ENCODE data around the gene APOLD1. TPM values are rescaled to one million over a fixed set of nuclear protein-coding genes. Genes with fewer than 3 reads are reported as not detected.
A peak's percentile ranks its signal among the peaks of the same experiment; 100 is the strongest.
"Not testable (repeated sequence)": the region's sequence is repeated elsewhere in the genome, so short reads cannot be mapped to it uniquely, and the experiment has no call there.

APOLD1 gene
- total and polyA plus RNA-seq, 4 donors: 1.4 to 5.1 (median 2.6) TPM

DNA sequence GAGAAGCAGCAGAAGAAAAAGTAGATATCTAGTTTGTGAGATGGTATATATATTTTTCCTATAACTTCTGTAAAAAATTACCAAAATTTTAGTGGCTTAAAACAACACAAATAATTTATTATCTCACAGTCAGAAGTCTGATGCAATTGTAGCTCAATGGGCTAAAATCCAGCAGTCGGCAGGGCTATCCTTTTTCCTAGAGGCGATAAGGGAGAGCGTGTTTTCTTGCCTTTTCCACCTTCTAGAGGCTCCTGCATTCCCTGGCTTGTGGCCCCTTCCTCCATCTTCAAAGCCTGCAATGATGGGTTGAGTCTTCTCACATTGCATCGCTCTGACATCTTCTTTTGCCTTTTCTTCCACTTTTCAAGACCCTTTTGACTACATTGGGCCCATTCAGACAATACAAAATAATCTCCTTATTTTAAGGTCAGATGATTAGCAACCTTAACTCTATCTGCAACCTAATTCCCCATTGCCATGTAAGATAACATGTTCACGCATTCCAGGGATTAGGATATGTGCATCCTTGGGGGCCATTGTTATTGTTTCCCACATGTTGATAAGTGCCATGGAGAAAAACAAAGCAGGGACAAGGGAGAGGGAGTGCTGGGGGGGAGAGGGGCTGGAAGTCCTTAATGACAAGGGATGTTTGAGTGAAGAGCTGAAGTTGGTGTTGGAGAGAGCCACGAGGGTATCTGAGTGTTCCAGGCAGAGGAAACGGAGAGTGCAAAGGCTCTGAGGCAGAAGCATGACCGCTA, 13.9 kb downstream of the APOLD1 start (continued):
- TF ChIP-seq, protein P1, sequence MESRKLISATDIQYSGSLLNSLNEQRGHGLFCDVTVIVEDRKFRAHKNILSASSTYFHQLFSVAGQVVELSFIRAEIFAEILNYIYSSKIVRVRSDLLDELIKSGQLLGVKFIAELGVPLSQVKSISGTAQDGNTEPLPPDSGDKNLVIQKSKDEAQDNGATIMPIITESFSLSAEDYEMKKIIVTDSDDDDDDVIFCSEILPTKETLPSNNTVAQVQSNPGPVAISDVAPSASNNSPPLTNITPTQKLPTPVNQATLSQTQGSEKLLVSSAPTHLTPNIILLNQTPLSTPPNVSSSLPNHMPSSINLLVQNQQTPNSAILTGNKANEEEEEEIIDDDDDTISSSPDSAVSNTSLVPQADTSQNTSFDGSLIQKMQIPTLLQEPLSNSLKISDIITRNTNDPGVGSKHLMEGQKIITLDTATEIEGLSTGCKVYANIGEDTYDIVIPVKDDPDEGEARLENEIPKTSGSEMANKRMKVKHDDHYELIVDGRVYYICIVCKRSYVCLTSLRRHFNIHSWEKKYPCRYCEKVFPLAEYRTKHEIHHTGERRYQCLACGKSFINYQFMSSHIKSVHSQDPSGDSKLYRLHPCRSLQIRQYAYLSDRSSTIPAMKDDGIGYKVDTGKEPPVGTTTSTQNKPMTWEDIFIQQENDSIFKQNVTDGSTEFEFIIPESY (IDR thresholded peaks at IDR 0.05): no peak
- TF ChIP-seq, protein P2, sequence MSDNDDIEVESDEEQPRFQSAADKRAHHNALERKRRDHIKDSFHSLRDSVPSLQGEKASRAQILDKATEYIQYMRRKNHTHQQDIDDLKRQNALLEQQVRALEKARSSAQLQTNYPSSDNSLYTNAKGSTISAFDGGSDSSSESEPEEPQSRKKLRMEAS (IDR thresholded peaks at IDR 0.05): no peak
- TF ChIP-seq TAF1 (conservative IDR thresholded peaks at IDR 0.05): no peak
- TF ChIP-seq YY1 (IDR thresholded peaks at IDR 0.05): no peak
- no peak for TF ChIP-seq RXRA (IDR thresholded peaks at IDR 0.05)
- no peak for TF ChIP-seq FOXA1 (IDR thresholded peaks at IDR 0.05)
- TF ChIP-seq NR2F2 (IDR thresholded peaks at IDR 0.05): no peak

DNA sequence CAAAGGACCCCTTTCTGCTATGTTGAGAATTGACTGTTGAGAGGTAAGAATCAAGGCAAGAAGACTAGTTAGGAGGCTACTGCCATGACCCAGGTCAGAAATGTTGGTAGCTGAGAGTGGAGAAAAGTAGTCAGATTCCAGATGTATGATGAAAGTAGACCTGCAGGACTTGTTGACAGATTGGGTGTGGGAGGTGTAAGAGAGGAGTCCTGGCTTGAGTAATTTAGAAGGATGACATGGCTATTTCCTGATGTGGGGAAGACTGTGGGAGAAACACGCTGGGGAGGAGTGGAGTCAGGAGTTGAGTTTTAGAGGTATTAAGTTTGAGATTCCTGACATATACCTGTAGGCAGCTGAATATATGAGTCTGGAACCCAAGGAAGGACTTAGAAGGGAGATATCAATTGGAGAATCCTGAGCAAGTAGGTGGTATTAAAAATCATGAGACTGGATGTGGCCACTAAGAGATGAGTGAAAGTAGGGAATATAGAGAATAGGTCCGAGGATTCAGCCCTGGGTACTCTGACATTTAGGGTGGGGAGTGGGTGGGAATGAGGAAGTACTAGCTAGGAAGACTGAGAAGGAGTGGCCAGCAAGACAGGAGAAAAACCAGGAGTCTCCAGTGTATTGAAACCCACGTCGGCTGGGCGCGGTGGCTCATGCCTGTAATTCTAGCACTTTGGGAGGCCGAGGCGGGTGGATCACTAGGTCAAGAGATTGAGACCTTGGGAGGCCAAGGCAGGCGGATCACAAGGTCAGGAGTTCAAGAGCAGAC, 15.1 kb downstream of the APOLD1 start:
- H3K36me3 ChIP-seq (ENCODE audit: control insufficient read depth in 4 of 4, insufficient read depth in 3 of 4, low read depth in 1 of 4, low read length in 3 of 4): no peaks in the 10 kb centered on the region
- H3K9me3 ChIP-seq (ENCODE audit: control insufficient read depth in 4 of 4, low read length in 3 of 4): no peaks in the 10 kb centered on the region
- H3K27me3 ChIP-seq (ENCODE audit: control insufficient read depth in 4 of 4, insufficient read depth in 4 of 4, low read length in 3 of 4): no peaks in the 10 kb centered on the region
- no peak overlapping the region for H3K4me3 ChIP-seq (ENCODE audit: low read depth in 1 of 3, low read length in 3 of 3)
- 78% methylated on average over 9 of the region's 9 CpGs for WGBS
- no peaks in the 10 kb centered on the region for H3K4me1 ChIP-seq (ENCODE audit: control insufficient read depth in 4 of 4, insufficient read depth in 4 of 4, low read length in 3 of 4)
- no peak overlapping the region for H3K9ac ChIP-seq (ENCODE audit: low read depth in 1 of 2, low read length in 2 of 2)
- H3K27ac ChIP-seq (ENCODE audit: low read depth in 1 of 2, low read length in 2 of 2): no peak overlapping the region
- no peak for TF ChIP-seq RAD21 (IDR thresholded peaks at IDR 0.05)
- no peak for DNase-seq (ENCODE audit: low spot score)

DNA sequence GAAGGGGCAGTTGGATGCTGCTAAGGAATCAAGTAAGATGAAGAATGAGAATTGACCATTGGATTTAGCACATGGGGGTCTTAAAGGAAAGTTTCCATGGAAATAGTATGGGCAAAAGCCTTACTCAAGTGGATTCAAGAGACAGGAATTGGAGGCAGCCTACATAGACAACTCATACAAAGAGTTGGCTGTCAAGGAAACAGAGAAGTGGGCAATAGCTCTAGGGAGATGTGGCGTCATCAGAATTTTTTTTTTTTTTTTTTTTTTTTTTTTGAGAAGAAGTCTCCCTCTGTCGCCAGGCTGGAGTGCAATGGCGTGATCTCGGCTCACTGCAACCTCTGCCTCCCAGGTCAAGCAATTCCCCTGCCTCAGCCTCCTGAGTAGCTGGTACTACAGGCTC, 16.2 kb downstream of the APOLD1 start:
- H3K9me3 ChIP-seq (ENCODE audit: control insufficient read depth in 4 of 4, low read length in 3 of 4); H3K4me3 ChIP-seq (ENCODE audit: low read depth in 1 of 3, low read length in 3 of 3); H3K9ac ChIP-seq (ENCODE audit: low read depth in 1 of 2, low read length in 2 of 2); H3K4me1 ChIP-seq (ENCODE audit: control insufficient read depth in 4 of 4, insufficient read depth in 4 of 4, low read length in 3 of 4); DNase-seq (ENCODE audit: low spot score); H3K27me3 ChIP-seq (ENCODE audit: control insufficient read depth in 4 of 4, insufficient read depth in 4 of 4, low read length in 3 of 4); H3K27ac ChIP-seq (ENCODE audit: low read depth in 1 of 2, low read length in 2 of 2); H3K36me3 ChIP-seq (ENCODE audit: control insufficient read depth in 4 of 4, insufficient read depth in 3 of 4, low read depth in 1 of 4, low read length in 3 of 4): not testable (repeated sequence)
- 82% methylated on average over 4 of the region's 4 CpGs for WGBS

DNA sequence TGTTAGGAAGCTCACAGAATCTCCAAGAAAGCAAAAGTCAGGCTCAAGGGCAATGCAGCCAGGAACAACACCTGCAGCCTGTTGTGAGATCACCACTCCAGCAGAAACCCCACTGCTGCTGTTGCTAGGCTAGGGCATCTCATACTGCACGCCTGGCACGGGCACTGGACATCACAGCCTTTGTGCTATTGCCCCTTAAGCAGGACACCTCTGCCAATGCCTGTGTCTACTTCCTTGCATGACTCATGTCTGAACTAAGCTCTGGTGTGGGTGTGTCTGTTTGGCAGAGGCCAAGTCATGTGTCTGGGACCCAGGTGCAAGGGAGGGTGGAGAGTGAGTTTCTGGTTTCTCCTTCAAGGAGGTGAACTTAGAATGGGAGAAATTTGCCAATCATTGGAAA, 17.7 kb downstream of the APOLD1 start:
- no peak overlapping the region for H3K9ac ChIP-seq (ENCODE audit: low read depth in 1 of 2, low read length in 2 of 2)
- H3K27ac ChIP-seq (ENCODE audit: low read depth in 1 of 2, low read length in 2 of 2): no peak overlapping the region
- H3K27me3 ChIP-seq (ENCODE audit: control insufficient read depth in 4 of 4, insufficient read depth in 4 of 4, low read length in 3 of 4): no peaks in the 10 kb centered on the region
- 76% methylated on average over 2 of the region's 2 CpGs for WGBS
- DNase-seq (ENCODE audit: low spot score): no peak
- H3K4me3 ChIP-seq (ENCODE audit: low read depth in 1 of 3, low read length in 3 of 3): no peak overlapping the region
- no peaks in the 10 kb centered on the region for H3K9me3 ChIP-seq (ENCODE audit: control insufficient read depth in 4 of 4, low read length in 3 of 4)
- no peaks in the 10 kb centered on the region for H3K36me3 ChIP-seq (ENCODE audit: control insufficient read depth in 4 of 4, insufficient read depth in 3 of 4, low read depth in 1 of 4, low read length in 3 of 4)
- H3K4me1 ChIP-seq (ENCODE audit: control insufficient read depth in 4 of 4, insufficient read depth in 4 of 4, low read length in 3 of 4): no peaks in the 10 kb centered on the region
- TF ChIP-seq JUND (IDR thresholded peaks at IDR 0.05) (peak in 1 of 2 donors; percentile 47), TAF1 (conservative IDR thresholded peaks at IDR 0.05) (no peak)

Data from liver (tissue), 9 donors.